Measurements from ENCODE around the gene SLC37A2.

Gene SLC37A2

DNA sequence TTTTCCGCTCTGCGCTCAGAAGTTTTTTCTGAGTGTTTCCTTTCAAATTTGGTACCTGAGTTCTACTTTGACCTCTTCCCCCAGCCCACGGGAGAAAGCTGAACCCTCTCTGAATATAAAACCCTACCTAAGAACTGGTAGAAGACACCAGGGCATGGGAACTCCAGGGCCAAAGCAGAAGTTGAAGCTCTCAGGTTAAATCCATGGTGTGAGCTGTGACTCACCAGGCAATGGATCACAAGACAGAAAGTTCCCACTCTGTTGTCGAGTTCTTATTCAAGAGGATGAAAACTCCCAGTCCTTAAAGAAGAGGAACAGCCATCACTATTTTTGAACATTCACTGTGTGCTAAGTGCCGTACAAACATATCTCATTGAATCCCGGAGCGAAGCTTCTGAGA, 39.4 kb downstream of the SLC37A2 start:
- H3K9me3 ChIP-seq (ENCODE audit: control insufficient read depth in 1 of 2, low read length in 2 of 2): no peaks in the 10 kb centered on the region
- H3K27ac ChIP-seq (ENCODE audit: low read depth, low read length): no peak overlapping the region
- H3K4me3 ChIP-seq (ENCODE audit: low read depth in 1 of 2, low read length in 2 of 2): no peak overlapping the region
- H3K27me3 ChIP-seq (ENCODE audit: control insufficient read depth in 1 of 2, insufficient read depth in 2 of 2, low read length in 2 of 2): no peaks in the 10 kb centered on the region
- peaks cover 7 to 24% of the 10 kb centered on the region in 2 donors for H3K36me3 ChIP-seq (ENCODE audit: control insufficient read depth in 1 of 2, insufficient read depth in 2 of 2, low read length in 2 of 2)
- H3K4me1 ChIP-seq (ENCODE audit: control insufficient read depth in 1 of 2, insufficient read depth in 2 of 2, low read length in 2 of 2): no peaks in the 10 kb centered on the region
- H3K9ac ChIP-seq (ENCODE audit: low read depth in 1 of 2, low read length in 2 of 2): no peak overlapping the region

- peaks cover 0 to 4% of the 10 kb centered on the region in 2 donors for H3K36me3 ChIP-seq (ENCODE audit: control insufficient read depth in 1 of 2, insufficient read depth in 2 of 2, low read length in 2 of 2)
Observed at GRCh38 chr11:125105926-125106325, 42.8 kb downstream of the SLC37A2 start.

GRCh38 chr11:125108469-125108868, 45.4 kb downstream of the SLC37A2 start:
- Histone ChIP-seq H3K36me3 (ENCODE audit: control insufficient read depth in 1 of 2, insufficient read depth in 2 of 2, low read length in 2 of 2) (no peaks in the 10 kb centered on the region), H3K4me3 (ENCODE audit: low read depth in 1 of 2, low read length in 2 of 2) (no peak overlapping the region), H3K4me1 (ENCODE audit: control insufficient read depth in 1 of 2, insufficient read depth in 2 of 2, low read length in 2 of 2) (peaks cover 8 to 14% of the 10 kb centered on the region in 2 donors), H3K27me3 (ENCODE audit: control insufficient read depth in 1 of 2, insufficient read depth in 2 of 2, low read length in 2 of 2) (no peaks in the 10 kb centered on the region), H3K9ac (ENCODE audit: low read depth in 1 of 2, low read length in 2 of 2) (no peak overlapping the region), H3K27ac (ENCODE audit: low read depth, low read length) (no peak overlapping the region), H3K9me3 (ENCODE audit: control insufficient read depth in 1 of 2, low read length in 2 of 2) (no peaks in the 10 kb centered on the region)

More at GRCh38 chr11:125105926-125106325, 42.8 kb downstream of the SLC37A2 start:
- Histone ChIP-seq H3K27ac (ENCODE audit: low read depth, low read length) (no peak overlapping the region), H3K4me3 (ENCODE audit: low read depth in 1 of 2, low read length in 2 of 2) (no peak overlapping the region), H3K27me3 (ENCODE audit: control insufficient read depth in 1 of 2, insufficient read depth in 2 of 2, low read length in 2 of 2) (no peaks in the 10 kb centered on the region), H3K9me3 (ENCODE audit: control insufficient read depth in 1 of 2, low read length in 2 of 2) (no peaks in the 10 kb centered on the region), H3K9ac (ENCODE audit: low read depth in 1 of 2, low read length in 2 of 2) (no peak overlapping the region), H3K4me1 (ENCODE audit: control insufficient read depth in 1 of 2, insufficient read depth in 2 of 2, low read length in 2 of 2) (peaks cover 4 to 9% of the 10 kb centered on the region in 2 donors)

GRCh38 chr11:125110506-125110905, 47.4 kb downstream of the SLC37A2 start:
- peak overlapping the region; percentile 78 to 97 for H3K4me3 ChIP-seq (ENCODE audit: low read depth in 1 of 2, low read length in 2 of 2)

DNA sequence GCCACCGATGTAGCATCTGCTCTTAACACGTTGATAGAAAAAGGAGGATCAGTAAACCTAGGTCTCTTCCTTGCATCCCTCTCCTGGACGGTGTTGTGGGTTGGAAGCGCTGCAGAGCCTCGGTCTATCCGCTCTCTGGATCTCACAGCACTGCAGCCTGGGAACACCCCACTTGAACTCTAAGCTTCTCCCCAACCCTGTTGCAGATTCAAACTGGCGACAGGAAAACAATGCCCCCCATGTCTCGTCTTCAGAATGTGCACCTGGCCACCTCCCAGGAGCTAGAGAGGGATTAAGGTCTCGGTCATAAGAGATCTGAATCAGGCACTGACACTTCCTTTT, 47.9 kb downstream of the SLC37A2 start:
- H3K27me3 ChIP-seq (ENCODE audit: control insufficient read depth in 1 of 2, insufficient read depth in 2 of 2, low read length in 2 of 2): no peaks in the 10 kb centered on the region
- peaks cover 8 to 14% of the 10 kb centered on the region in 2 donors for H3K4me1 ChIP-seq (ENCODE audit: control insufficient read depth in 1 of 2, insufficient read depth in 2 of 2, low read length in 2 of 2)
- H3K9ac ChIP-seq (ENCODE audit: low read depth in 1 of 2, low read length in 2 of 2): peak overlapping the region; percentile 73 to 86
- peak overlapping the region; percentile 74 for H3K27ac ChIP-seq (ENCODE audit: low read depth, low read length)
- H3K36me3 ChIP-seq (ENCODE audit: control insufficient read depth in 1 of 2, insufficient read depth in 2 of 2, low read length in 2 of 2): no peaks in the 10 kb centered on the region
- peak overlapping the region; percentile 78 to 97 for H3K4me3 ChIP-seq (ENCODE audit: low read depth in 1 of 2, low read length in 2 of 2)
- no peaks in the 10 kb centered on the region for H3K9me3 ChIP-seq (ENCODE audit: control insufficient read depth in 1 of 2, low read length in 2 of 2)

More at GRCh38 chr11:125110506-125110905, 47.4 kb downstream of the SLC37A2 start:
- no peaks in the 10 kb centered on the region for H3K36me3 ChIP-seq (ENCODE audit: control insufficient read depth in 1 of 2, insufficient read depth in 2 of 2, low read length in 2 of 2)
- no peak overlapping the region for H3K27ac ChIP-seq (ENCODE audit: low read depth, low read length)
- peak overlapping the region; percentile 73 to 86 for H3K9ac ChIP-seq (ENCODE audit: low read depth in 1 of 2, low read length in 2 of 2)
- no peaks in the 10 kb centered on the region for H3K27me3 ChIP-seq (ENCODE audit: control insufficient read depth in 1 of 2, insufficient read depth in 2 of 2, low read length in 2 of 2)
- peaks cover 8 to 14% of the 10 kb centered on the region in 2 donors for H3K4me1 ChIP-seq (ENCODE audit: control insufficient read depth in 1 of 2, insufficient read depth in 2 of 2, low read length in 2 of 2)
- H3K9me3 ChIP-seq (ENCODE audit: control insufficient read depth in 1 of 2, low read length in 2 of 2): no peaks in the 10 kb centered on the region

DNA sequence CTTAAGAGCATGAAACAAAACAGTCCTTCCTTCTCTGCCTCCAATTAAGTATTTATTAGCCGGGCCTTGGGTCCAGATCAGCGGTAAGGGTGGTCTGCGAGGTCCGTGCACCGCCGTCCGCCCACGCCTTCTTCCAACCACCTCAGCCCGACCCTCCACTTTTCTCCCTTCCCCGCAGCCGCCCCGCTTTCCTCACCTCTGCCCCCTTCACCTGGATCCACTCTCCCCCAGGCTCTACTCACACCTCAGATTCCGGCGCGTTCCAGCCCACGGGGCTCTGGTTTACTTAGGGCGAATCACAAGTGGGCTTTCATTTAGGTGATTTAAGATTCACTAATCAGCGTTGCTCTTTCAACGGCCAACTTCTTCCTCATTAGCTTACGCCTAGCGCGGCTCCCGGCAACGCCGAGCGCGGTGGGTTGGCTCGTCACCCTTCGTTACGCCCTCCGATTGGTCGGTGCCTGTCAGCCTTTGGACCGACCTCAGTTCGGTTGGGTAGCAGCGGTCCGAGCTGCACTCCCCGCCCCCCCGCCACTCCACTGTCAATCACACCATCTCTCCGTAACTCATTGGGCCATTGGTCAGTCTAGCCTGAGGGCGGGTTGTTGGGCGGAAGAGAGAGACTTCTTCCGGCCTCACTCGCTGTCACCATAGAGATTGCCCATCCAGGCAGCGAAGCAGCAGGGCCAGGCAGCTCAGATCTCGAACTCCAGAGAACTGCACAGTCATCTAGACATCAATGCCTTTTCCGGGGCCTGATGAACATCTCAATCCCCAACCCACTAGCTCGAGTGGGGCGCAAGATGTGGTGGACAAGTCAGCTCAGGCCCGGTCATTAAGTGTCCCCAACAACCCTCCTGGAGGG, 48.5 kb downstream of the SLC37A2 start, which contains the start of gene TMEM218:
TSS of gene TMEM218 (minus strand) at position 284 of the 865 bp plus-strand sequence. CDS start 9,385 bp downstream, outside the sequence.
- Histone ChIP-seq H3K9ac (ENCODE audit: low read depth in 1 of 2, low read length in 2 of 2) (peak within 1 kb of the TSS; percentile 73 to 86), H3K27ac (ENCODE audit: low read depth, low read length) (peak within 1 kb of the TSS; percentile 74), H3K27me3 (ENCODE audit: control insufficient read depth in 1 of 2, insufficient read depth in 2 of 2, low read length in 2 of 2) (no peaks in the 10 kb centered on the region), H3K4me3 (ENCODE audit: low read depth in 1 of 2, low read length in 2 of 2) (peak within 1 kb of the TSS; percentile 78 to 97), H3K36me3 (ENCODE audit: control insufficient read depth in 1 of 2, insufficient read depth in 2 of 2, low read length in 2 of 2) (no peaks in the 10 kb centered on the region), H3K4me1 (ENCODE audit: control insufficient read depth in 1 of 2, insufficient read depth in 2 of 2, low read length in 2 of 2) (peaks cover 8 to 14% of the 10 kb centered on the region in 2 donors), H3K9me3 (ENCODE audit: control insufficient read depth in 1 of 2, low read length in 2 of 2) (no peaks in the 10 kb centered on the region)

DNA sequence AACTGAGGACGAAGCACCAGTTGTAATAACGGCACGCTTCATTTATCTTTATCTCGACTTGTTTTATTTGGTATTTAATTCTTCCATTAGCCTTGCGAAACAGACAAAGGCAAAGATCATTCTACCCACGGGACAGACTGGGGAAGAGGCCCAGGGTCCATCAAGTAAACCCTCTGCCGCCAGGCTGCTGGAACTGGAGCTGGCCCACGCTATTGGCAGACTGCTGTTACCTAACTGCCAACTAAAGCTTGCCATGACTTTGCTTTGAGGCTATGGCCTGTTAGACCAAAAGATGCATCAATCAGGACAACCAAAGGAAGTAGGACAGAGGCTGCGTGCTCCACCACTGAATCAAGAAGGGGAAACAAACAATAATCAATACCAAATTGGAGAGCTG, 49.1 kb downstream of the SLC37A2 start:
- Histone ChIP-seq H3K9ac (ENCODE audit: low read depth in 1 of 2, low read length in 2 of 2) (peak overlapping the region in 1 of 2 donors; percentile 48), H3K9me3 (ENCODE audit: control insufficient read depth in 1 of 2, low read length in 2 of 2) (no peaks in the 10 kb centered on the region), H3K4me1 (ENCODE audit: control insufficient read depth in 1 of 2, insufficient read depth in 2 of 2, low read length in 2 of 2) (peaks cover 8 to 14% of the 10 kb centered on the region in 2 donors), H3K36me3 (ENCODE audit: control insufficient read depth in 1 of 2, insufficient read depth in 2 of 2, low read length in 2 of 2) (no peaks in the 10 kb centered on the region), H3K27me3 (ENCODE audit: control insufficient read depth in 1 of 2, insufficient read depth in 2 of 2, low read length in 2 of 2) (no peaks in the 10 kb centered on the region), H3K4me3 (ENCODE audit: low read depth in 1 of 2, low read length in 2 of 2) (peak overlapping the region; percentile 65 to 73), H3K27ac (ENCODE audit: low read depth, low read length) (no peak overlapping the region)

GRCh38 chr11:125114518-125114917, 51.4 kb downstream of the SLC37A2 start:
- no peak overlapping the region for H3K27ac ChIP-seq (ENCODE audit: low read depth, low read length)
- no peaks in the 10 kb centered on the region for H3K9me3 ChIP-seq (ENCODE audit: control insufficient read depth in 1 of 2, low read length in 2 of 2)
- peaks cover 8 to 14% of the 10 kb centered on the region in 2 donors for H3K4me1 ChIP-seq (ENCODE audit: control insufficient read depth in 1 of 2, insufficient read depth in 2 of 2, low read length in 2 of 2)
- no peak overlapping the region for H3K9ac ChIP-seq (ENCODE audit: low read depth in 1 of 2, low read length in 2 of 2)
- H3K27me3 ChIP-seq (ENCODE audit: control insufficient read depth in 1 of 2, insufficient read depth in 2 of 2, low read length in 2 of 2): peaks cover 0 to 6% of the 10 kb centered on the region in 2 donors
- H3K36me3 ChIP-seq (ENCODE audit: control insufficient read depth in 1 of 2, insufficient read depth in 2 of 2, low read length in 2 of 2): no peaks in the 10 kb centered on the region
- H3K4me3 ChIP-seq (ENCODE audit: low read depth in 1 of 2, low read length in 2 of 2): no peak overlapping the region

DNA sequence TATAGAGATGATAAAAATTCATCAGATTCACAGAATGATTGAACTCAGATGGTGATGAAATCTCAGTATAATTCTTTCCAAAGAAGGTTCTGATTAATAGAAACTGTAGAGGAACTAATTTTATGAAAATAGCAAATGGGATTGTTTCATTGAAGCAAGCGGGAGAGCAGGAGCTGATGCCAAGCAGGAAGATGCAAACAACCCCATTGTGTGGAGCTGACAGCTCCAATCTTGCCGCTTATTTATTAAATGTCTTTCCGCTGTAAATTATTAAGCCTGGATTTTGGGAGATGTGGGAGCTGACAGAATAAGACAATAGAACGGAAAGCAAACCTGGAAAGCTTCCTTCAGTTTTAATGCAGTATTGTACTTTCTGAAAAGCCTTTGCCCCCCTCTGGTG, 54.3 kb downstream of the SLC37A2 start:
- Histone ChIP-seq H3K4me1 (ENCODE audit: control insufficient read depth in 1 of 2, insufficient read depth in 2 of 2, low read length in 2 of 2) (no peaks in the 10 kb centered on the region), H3K4me3 (ENCODE audit: low read depth in 1 of 2, low read length in 2 of 2) (no peak overlapping the region), H3K27ac (ENCODE audit: low read depth, low read length) (no peak overlapping the region), H3K9me3 (ENCODE audit: control insufficient read depth in 1 of 2, low read length in 2 of 2) (no peaks in the 10 kb centered on the region), H3K9ac (ENCODE audit: low read depth in 1 of 2, low read length in 2 of 2) (no peak overlapping the region), H3K27me3 (ENCODE audit: control insufficient read depth in 1 of 2, insufficient read depth in 2 of 2, low read length in 2 of 2) (peaks cover 0 to 10% of the 10 kb centered on the region in 2 donors), H3K36me3 (ENCODE audit: control insufficient read depth in 1 of 2, insufficient read depth in 2 of 2, low read length in 2 of 2) (no peaks in the 10 kb centered on the region)

- peaks cover 0 to 30% of the 10 kb centered on the region in 2 donors for H3K27me3 ChIP-seq (ENCODE audit: control insufficient read depth in 1 of 2, insufficient read depth in 2 of 2, low read length in 2 of 2)
- no peak overlapping the region for H3K9ac ChIP-seq (ENCODE audit: low read depth in 1 of 2, low read length in 2 of 2)
- peaks cover 0 to 8% of the 10 kb centered on the region in 2 donors for H3K4me1 ChIP-seq (ENCODE audit: control insufficient read depth in 1 of 2, insufficient read depth in 2 of 2, low read length in 2 of 2)
- H3K9me3 ChIP-seq (ENCODE audit: control insufficient read depth in 1 of 2, low read length in 2 of 2): no peaks in the 10 kb centered on the region
- no peak overlapping the region for H3K27ac ChIP-seq (ENCODE audit: low read depth, low read length)
- peak overlapping the region in 1 of 2 donors; percentile 41 for H3K4me3 ChIP-seq (ENCODE audit: low read depth in 1 of 2, low read length in 2 of 2)
- H3K36me3 ChIP-seq (ENCODE audit: control insufficient read depth in 1 of 2, insufficient read depth in 2 of 2, low read length in 2 of 2): no peaks in the 10 kb centered on the region
Observed at GRCh38 chr11:125123194-125123946, 60.3 kb downstream of the SLC37A2 start.
